Measurements from ENCODE around the gene C8G. TPM values are rescaled to one million over a fixed set of nuclear protein-coding genes. Genes with fewer than 3 reads are reported as not detected.

C8G gene
- total RNA-seq, 1 donor from 2014 or later, result 0.79 TPM

- DNase-seq (ENCODE audit: low read depth) (no peak), FAIRE-seq (no peak)
- TF ChIP-seq CTCF (IDR thresholded peaks at IDR 0.05; ENCODE audit: insufficient read depth, low read length, severe bottlenecking), result no peak
- Histone ChIP-seq H3K36me3 (ENCODE audit: control insufficient read depth, insufficient read depth, low read length) (no peaks in the 10 kb centered on the region), H3K27me3 (ENCODE audit: control insufficient read depth, insufficient read depth, low read length) (no peaks in the 10 kb centered on the region), H3K4me3 (ENCODE audit: low read depth, low read length) (no peak overlapping the region)
Measured at GRCh38 chr9:136975644-136976043, 30.6 kb downstream of the C8G start.

DNA sequence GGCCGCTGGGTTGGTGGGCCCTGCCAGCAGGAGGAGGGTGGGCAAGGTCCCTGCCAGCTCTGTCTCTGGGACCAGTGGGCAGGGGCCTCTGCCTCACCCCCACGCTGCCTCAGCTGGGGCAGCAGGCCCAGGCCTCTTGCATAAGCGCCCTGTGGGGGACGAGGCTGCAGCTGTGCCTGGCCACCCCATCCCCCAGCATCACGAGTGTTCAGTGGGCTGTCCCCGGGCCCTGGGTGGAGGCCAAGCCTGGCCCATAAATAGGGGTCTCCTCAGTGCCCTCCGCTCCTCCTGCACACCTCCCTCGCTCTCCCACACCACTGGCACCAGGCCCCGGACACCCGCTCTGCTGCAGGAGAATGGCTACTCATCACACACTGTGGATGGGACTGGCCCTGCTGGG is 32.2 kb downstream of the C8G start, which contains the start of gene PTGDS:
Gene PTGDS (plus strand): TSS at position 282 of the 400 bp plus-strand sequence. CDS start 75 bp downstream, at position 357.
- no peak for TF ChIP-seq CTCF (IDR thresholded peaks at IDR 0.05; ENCODE audit: insufficient read depth, low read length, severe bottlenecking)
- Histone ChIP-seq H3K27me3 (ENCODE audit: control insufficient read depth, insufficient read depth, low read length) (no peaks in the 10 kb centered on the region), H3K36me3 (ENCODE audit: control insufficient read depth, insufficient read depth, low read length) (no peaks in the 10 kb centered on the region), H3K4me3 (ENCODE audit: low read depth, low read length) (peak within 1 kb of the TSS; percentile 49)
- FAIRE-seq (no peak), DNase-seq (ENCODE audit: low read depth) (no peak)

GRCh38 chr9:136977649-136978072 is 32.6 kb downstream of the C8G start:
- no peak for DNase-seq (ENCODE audit: low read depth)
- no peak for TF ChIP-seq CTCF (IDR thresholded peaks at IDR 0.05; ENCODE audit: insufficient read depth, low read length, severe bottlenecking)
- Histone ChIP-seq H3K27me3 (ENCODE audit: control insufficient read depth, insufficient read depth, low read length) (no peaks in the 10 kb centered on the region), H3K4me3 (ENCODE audit: low read depth, low read length) (peak overlapping the region; percentile 49), H3K36me3 (ENCODE audit: control insufficient read depth, insufficient read depth, low read length) (no peaks in the 10 kb centered on the region)
- no peak for FAIRE-seq

- no peak for TF ChIP-seq CTCF (IDR thresholded peaks at IDR 0.05; ENCODE audit: insufficient read depth, low read length, severe bottlenecking)
- no peak for FAIRE-seq
- Histone ChIP-seq H3K27me3 (ENCODE audit: control insufficient read depth, insufficient read depth, low read length) (no peaks in the 10 kb centered on the region), H3K36me3 (ENCODE audit: control insufficient read depth, insufficient read depth, low read length) (no peaks in the 10 kb centered on the region), H3K4me3 (ENCODE audit: low read depth, low read length) (peak overlapping the region; percentile 49)
- DNase-seq (ENCODE audit: low read depth), result peak; percentile 0
Measured at GRCh38 chr9:136978073-136978864, 33.2 kb downstream of the C8G start.

DNA sequence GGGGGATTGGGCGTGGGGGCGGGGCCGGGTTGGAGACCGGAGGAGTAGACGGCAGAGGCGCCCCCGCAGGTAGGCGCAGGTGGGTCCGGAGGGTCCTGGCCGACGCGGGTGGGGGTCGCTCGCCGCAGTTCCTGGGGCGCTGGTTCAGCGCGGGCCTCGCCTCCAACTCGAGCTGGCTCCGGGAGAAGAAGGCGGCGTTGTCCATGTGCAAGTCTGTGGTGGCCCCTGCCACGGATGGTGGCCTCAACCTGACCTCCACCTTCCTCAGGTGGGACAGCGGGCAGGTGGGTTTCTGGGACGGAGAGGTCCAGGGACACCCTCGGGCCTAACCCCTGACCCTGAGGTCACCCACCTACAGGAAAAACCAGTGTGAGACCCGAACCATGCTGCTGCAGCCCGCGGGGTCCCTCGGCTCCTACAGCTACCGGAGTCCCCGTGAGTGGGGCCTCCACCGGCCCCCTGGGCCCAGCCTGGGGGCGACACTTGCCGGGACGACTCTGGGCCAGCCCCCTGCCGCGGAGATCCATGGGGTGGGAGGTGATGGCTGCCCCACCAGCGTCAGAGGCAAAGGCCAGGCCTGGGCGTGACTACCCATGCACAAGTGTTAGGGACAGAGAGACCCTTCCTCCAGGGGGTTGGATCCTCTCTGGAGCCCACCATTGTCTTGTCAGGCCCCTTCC is 34.0 kb downstream of the C8G start:
- no peak for FAIRE-seq
- TF ChIP-seq CTCF (IDR thresholded peaks at IDR 0.05; ENCODE audit: insufficient read depth, low read length, severe bottlenecking), result no peak

More for the DNA sequence above, 34.0 kb downstream of the C8G start:
- no peaks in the 10 kb centered on the region for H3K36me3 ChIP-seq (ENCODE audit: control insufficient read depth, insufficient read depth, low read length)
- DNase-seq (ENCODE audit: low read depth), result no peak
- no peak overlapping the region for H3K4me3 ChIP-seq (ENCODE audit: low read depth, low read length)
- peaks cover 3% of the 10 kb centered on the region for H3K27me3 ChIP-seq (ENCODE audit: control insufficient read depth, insufficient read depth, low read length)
